GM23338 (cell line): Measurements from ENCODE around the gene KCNK5. TPM values are rescaled to one million over a fixed set of nuclear protein-coding genes. Genes with fewer than 3 reads are reported as not detected.

Experiments used
- ATAC-seq: fragments of 200-7000 bp; cut with Tn5 transposase; 3 replicates; pipeline ENCODE4 v1.9.1; 2020
- DNase-seq: peaks from one replicate; pipeline ENCODE4 v3.0.0-alpha.2; 2015; ENCODE audit warnings: low spot score
- H2AFZ ChIP-seq: fragments of 200-600 bp; sonication (generic); 2 replicates; pipeline ENCODE4 v1.8.0; 2016; ENCODE audit warnings: antibody characterized with exemption, mild to moderate bottlenecking, moderate library complexity
- H3F3A ChIP-seq: fragments of 200-600 bp; sonication (generic); replicated peaks from 2 replicates; pipeline ENCODE4 v1.8.0; 2017; ENCODE audit warnings: antibody characterized with exemption, mixed run types, low read depth
- H3K27ac ChIP-seq: fragments of 200-600 bp; sonication (generic); 2 replicates; pipeline ENCODE4 v1.6.1; 2016; ENCODE audit warnings: low read depth
- H3K27me3 ChIP-seq: fragments of 200-600 bp; sonication (generic); 2 replicates; pipeline ENCODE4 v1.8.0; 2016; ENCODE audit warnings: mild to moderate bottlenecking, mixed run types, moderate library complexity; ENCODE audit not compliant: insufficient read depth
- H3K36me3 ChIP-seq: fragments of 200-600 bp; sonication (generic); 2 replicates; pipeline ENCODE4 v1.8.0; 2016; ENCODE audit warnings: mild to moderate bottlenecking; ENCODE audit not compliant: insufficient read depth
- H3K4me1 ChIP-seq: fragments of 200-600 bp; sonication (generic); 2 replicates; pipeline ENCODE4 v1.8.0; 2016; ENCODE audit warnings: mild to moderate bottlenecking, moderate library complexity; ENCODE audit not compliant: insufficient read depth
- H3K4me2 ChIP-seq: fragments of 200-600 bp; sonication (generic); 2 replicates; pipeline ENCODE4 v1.7.1; 2017; ENCODE audit warnings: mixed run types
- H3K4me3 ChIP-seq: fragments of 200-600 bp; sonication (generic); 2 replicates; pipeline ENCODE4 v1.6.1; 2016; ENCODE audit warnings: mixed run types
- H3K79me2 ChIP-seq: fragments of 200-600 bp; sonication (generic); replicated peaks from 2 replicates; pipeline ENCODE4 v1.8.0; 2017; ENCODE audit warnings: mild to moderate bottlenecking; ENCODE audit not compliant: insufficient read depth
- H3K9me2 ChIP-seq: fragments of 200-600 bp; sonication (generic); 2 replicates; pipeline ENCODE4 v1.8.0; 2017; ENCODE audit not compliant: insufficient read depth
- H4K20me1 ChIP-seq: fragments of 200-600 bp; sonication (generic); replicated peaks from 2 replicates; pipeline ENCODE4 v1.8.0; 2017; ENCODE audit warnings: mild to moderate bottlenecking; ENCODE audit not compliant: insufficient read depth
- H3K27ac Mint-ChIP-seq: 2 replicates; pipeline ENCODE4 v1.8.0; 2020; ENCODE audit warnings: inconsistent platforms, mild to moderate bottlenecking, moderate library complexity, mixed read lengths
- H3K27me3 Mint-ChIP-seq: 3 replicates; pipeline ENCODE4 v1.8.0; 2022; ENCODE audit warnings: low read depth, mild to moderate bottlenecking, moderate library complexity, mixed read lengths, inconsistent platforms; ENCODE audit not compliant: insufficient read depth, poor library complexity
- H3K36me3 Mint-ChIP-seq: 3 replicates; pipeline ENCODE4 v1.8.0; 2021; ENCODE audit warnings: low read depth, mild to moderate bottlenecking, inconsistent platforms, moderate library complexity, mixed read lengths
- H3K4me1 Mint-ChIP-seq: 3 replicates; pipeline ENCODE4 v1.8.0; 2020; ENCODE audit warnings: mild to moderate bottlenecking, inconsistent platforms, mixed read lengths
- H3K4me3 Mint-ChIP-seq: 3 replicates; pipeline ENCODE4 v1.8.0; 2021; ENCODE audit warnings: moderate library complexity, mild to moderate bottlenecking, inconsistent platforms, mixed read lengths
- H3K9me3 Mint-ChIP-seq: 3 replicates; pipeline ENCODE4 v1.8.0; 2020; ENCODE audit warnings: moderate library complexity, mild to moderate bottlenecking, inconsistent platforms, mixed read lengths
- CREB1 ChIP-seq: fragments of 250-450 bp; sonication (Bioruptor Pico); IDR thresholded peaks from 2 replicates; pipeline ENCODE4 v1.5.0; 2020; ENCODE audit warnings: low read depth, mild to moderate bottlenecking, moderate library complexity
- CTCF ChIP-seq, 2 experiments: fragments of 200-600 bp in 1 of 2; sonication (generic) in 1 of 2; conservative IDR thresholded peaks; 2 replicates each; pipeline versions ENCODE4 v1.5.1 to v1.6.1; 2016 to 2017; ENCODE audit warnings: antibody characterized with exemption in 2 of 2, low read depth in 2 of 2, mild to moderate bottlenecking in 2 of 2, moderate library complexity in 1 of 2
- ETS1 ChIP-seq: IDR thresholded peaks from 2 replicates; pipeline ENCODE4 v1.6.1; 2016; ENCODE audit warnings: antibody characterized with exemption
- EZH2 ChIP-seq: fragments of 200-600 bp; sonication (generic); IDR thresholded peaks from one replicate; pipeline ENCODE4 v1.8.0; 2017; ENCODE audit warnings: antibody characterized with exemption, mild to moderate bottlenecking, low read depth; ENCODE audit not compliant: unreplicated experiment
- EZH2phosphoT487 ChIP-seq: fragments of 200-600 bp; sonication (generic); IDR thresholded peaks from one replicate; pipeline ENCODE4 v1.8.1; 2018; ENCODE audit warnings: antibody characterized with exemption; ENCODE audit not compliant: unreplicated experiment
- JUNB ChIP-seq: IDR thresholded peaks from one replicate; pipeline ENCODE4 v1.6.1; 2016; ENCODE audit warnings: antibody characterized with exemption; ENCODE audit not compliant: unreplicated experiment
- NANOG ChIP-seq: IDR thresholded peaks from 2 replicates; pipeline ENCODE4 v1.6.1; 2016; ENCODE audit warnings: antibody characterized with exemption, borderline replicate concordance
- POLR2AphosphoS5 ChIP-seq: IDR thresholded peaks from 2 replicates; pipeline ENCODE4 v1.6.1; 2016; ENCODE audit warnings: antibody characterized with exemption, low read depth
- STAT1 ChIP-seq: IDR thresholded peaks from one replicate; pipeline ENCODE4 v1.6.1; 2016; ENCODE audit warnings: antibody characterized with exemption; ENCODE audit not compliant: unreplicated experiment
- ZNF114 ChIP-seq: fragments of 250-450 bp; sonication (Bioruptor Pico); IDR thresholded peaks from 2 replicates; pipeline ENCODE4 v1.5.0; 2020; ENCODE audit warnings: mild to moderate bottlenecking, moderate library complexity
- ZNF331 ChIP-seq: fragments of 250-450 bp; sonication (Bioruptor Pico); IDR thresholded peaks from 2 replicates; pipeline ENCODE4 v1.5.0; 2020; ENCODE audit warnings: low read depth, mild to moderate bottlenecking, moderate library complexity
- ZNF462 ChIP-seq: fragments of 250-450 bp; sonication (Bioruptor Pico); IDR thresholded peaks from 2 replicates; pipeline ENCODE4 v1.5.0; 2020; ENCODE audit warnings: mild to moderate bottlenecking, moderate library complexity
- polyA plus RNA-seq: library from polyadenylated mRNA; unstranded; fragments of >200 nt; fragmentation: Nextera tagmentation; extraction: Ambion mirVana; gene quantifications from 2 replicates; pipeline ENCODE4 v1.2.1, GENCODE V29; 2016
- total RNA-seq: library from RNA; depleted of rRNA; stranded (reverse); fragments of >200 nt; shearing (Covaris generic); gene quantifications from 2 replicates; pipeline ENCODE4 v1.2.3, GENCODE V29; 2014

KCNK5 gene
- total and polyA plus RNA-seq, 2 experiments from 2014 or later = 9.5 to 57.4 TPM

- Mint-ChIP-seq H3K36me3 (peaks cover 17% of the 10 kb centered on the region), H3K27ac (no peak overlapping the region), H3K4me1 (peaks cover 5% of the 10 kb centered on the region; the same call in 2 of the 3 replicates), H3K4me3 (no peak overlapping the region), H3K9me3 (peaks cover 4% of the 10 kb centered on the region; the same call in 2 of the 3 replicates), H3K27me3 (peaks cover 13% of the 10 kb centered on the region)
- no peaks in the 10 kb centered on the region for H3F3A ChIP-seq
- H4K20me1 ChIP-seq = no peaks in the 10 kb centered on the region; the same call in 1 of the 2 replicates
- H3K9me2 ChIP-seq = no peaks in the 10 kb centered on the region
- no peak overlapping the region for H3K4me2 ChIP-seq
- H3K27me3 ChIP-seq = no peaks in the 10 kb centered on the region
- TF ChIP-seq EZH2phosphoT487 (no peak), ZNF462 (CRISPR knock-in tag) (no peak), ETS1 (no peak), ZNF331 (CRISPR knock-in tag) (no peak), EZH2 (no peak), CTCF (conservative IDR thresholded peaks at IDR 0.05; ENCODE audit: low read depth in 2 of 2) (no peak), NANOG (no peak), STAT1 (no peak), JUNB (no peak), POLR2AphosphoS5 (no peak), ZNF114 (CRISPR knock-in tag) (no peak), CREB1 (no peak)
- H2AFZ ChIP-seq = no peak overlapping the region
- no peaks in the 10 kb centered on the region for H3K4me1 ChIP-seq
- no peaks in the 10 kb centered on the region for H3K36me3 ChIP-seq
- DNase-seq (no peak), ATAC-seq (no peak)
- H3K4me3 ChIP-seq = no peak overlapping the region
- no peaks in the 10 kb centered on the region for H3K79me2 ChIP-seq
- H3K27ac ChIP-seq = no peak overlapping the region
Observed at GRCh38 chr6:39167866-39168625, 61.2 kb downstream of the KCNK5 start.
